Loucy (cell line): Measurements from ENCODE around the gene PIGN.

Source experiments
- EZH2phosphoT487 ChIP-seq: fragments of 200-600 bp; IDR thresholded peaks from 2 replicates; pipeline ENCODE4 v1.6.1; 2018; ENCODE audit warnings: antibody characterized with exemption, mild to moderate bottlenecking, moderate library complexity, borderline replicate concordance
- TF ChIP-seq, protein P1 (sequence below): fragments of 200-600 bp; sonication (generic); conservative IDR thresholded peaks from 2 replicates; pipeline ENCODE4 v1.5.1; 2014; ENCODE audit warnings: mild to moderate bottlenecking, antibody characterized with exemption, low read length

DNA sequence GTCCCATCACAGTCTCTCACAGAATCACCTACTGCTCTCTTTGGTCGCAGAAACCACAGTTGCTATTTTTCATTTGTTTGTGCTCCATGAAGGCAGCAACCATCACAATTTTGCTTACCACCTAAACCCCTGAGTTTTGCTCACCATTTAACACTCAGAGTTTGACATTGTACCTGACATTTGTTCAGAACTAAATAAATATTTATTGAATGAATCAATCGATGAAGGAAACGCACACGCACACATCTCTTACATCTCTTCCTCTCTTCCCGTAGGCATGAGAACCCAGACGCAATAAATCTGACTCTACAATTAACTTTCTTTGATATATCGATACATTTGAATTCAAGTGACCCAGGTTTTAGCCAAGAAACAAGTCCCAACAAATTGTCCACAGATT is 188.5 kb downstream of the PIGN start:
- TF ChIP-seq, protein P1, sequence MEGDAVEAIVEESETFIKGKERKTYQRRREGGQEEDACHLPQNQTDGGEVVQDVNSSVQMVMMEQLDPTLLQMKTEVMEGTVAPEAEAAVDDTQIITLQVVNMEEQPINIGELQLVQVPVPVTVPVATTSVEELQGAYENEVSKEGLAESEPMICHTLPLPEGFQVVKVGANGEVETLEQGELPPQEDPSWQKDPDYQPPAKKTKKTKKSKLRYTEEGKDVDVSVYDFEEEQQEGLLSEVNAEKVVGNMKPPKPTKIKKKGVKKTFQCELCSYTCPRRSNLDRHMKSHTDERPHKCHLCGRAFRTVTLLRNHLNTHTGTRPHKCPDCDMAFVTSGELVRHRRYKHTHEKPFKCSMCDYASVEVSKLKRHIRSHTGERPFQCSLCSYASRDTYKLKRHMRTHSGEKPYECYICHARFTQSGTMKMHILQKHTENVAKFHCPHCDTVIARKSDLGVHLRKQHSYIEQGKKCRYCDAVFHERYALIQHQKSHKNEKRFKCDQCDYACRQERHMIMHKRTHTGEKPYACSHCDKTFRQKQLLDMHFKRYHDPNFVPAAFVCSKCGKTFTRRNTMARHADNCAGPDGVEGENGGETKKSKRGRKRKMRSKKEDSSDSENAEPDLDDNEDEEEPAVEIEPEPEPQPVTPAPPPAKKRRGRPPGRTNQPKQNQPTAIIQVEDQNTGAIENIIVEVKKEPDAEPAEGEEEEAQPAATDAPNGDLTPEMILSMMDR: no peak
- no peak for TF ChIP-seq EZH2phosphoT487
